ENCODE data around the gene CCDC3. TPM values are rescaled to one million over a fixed set of nuclear protein-coding genes. Genes with fewer than 3 reads are reported as not detected.

Gene CCDC3
- total and polyA plus RNA-seq, 4 donors: 46.5 to 166 (median 84.6) TPM

DNA sequence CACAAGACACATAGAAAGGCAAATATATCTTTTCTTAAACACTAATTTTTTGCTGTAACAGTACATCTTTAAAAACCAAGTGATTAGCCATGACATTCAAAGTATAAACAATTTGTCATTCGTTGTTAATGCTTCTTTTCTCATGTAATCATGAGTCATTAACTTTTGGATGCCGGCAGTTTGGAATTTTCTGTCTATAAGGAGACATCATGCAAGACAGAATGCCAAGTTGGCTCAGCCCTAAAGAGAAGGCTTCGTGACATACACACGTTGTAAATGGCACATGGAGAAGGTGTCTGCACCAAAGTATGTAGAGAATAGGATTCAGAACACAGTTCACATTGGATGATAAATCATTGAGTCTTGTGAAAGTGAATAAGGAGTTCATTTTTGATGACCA lies 35.9 kb downstream of the CCDC3 start:
- WGBS, 2 donors: 18 to 19% methylated on average over 4 of the region's 4 CpGs
- no peak for ATAC-seq (ENCODE audit: low FRiP score)
- Histone ChIP-seq H3K27me3 (ENCODE audit: control insufficient read depth in 1 of 2, insufficient read depth in 2 of 2, low read length in 1 of 2) (no peaks in the 10 kb centered on the region), H3K27ac (ENCODE audit: low read depth in 1 of 2, low read length in 2 of 2) (no peak overlapping the region), H3K36me3 (ENCODE audit: control insufficient read depth in 1 of 2, insufficient read depth in 2 of 2, low read length in 1 of 2) (no peaks in the 10 kb centered on the region), H3K9me3 (ENCODE audit: control insufficient read depth, low read length) (peaks cover 2% of the 10 kb centered on the region), H3K4me1 (ENCODE audit: control insufficient read depth in 1 of 2, insufficient read depth in 2 of 2, low read length in 2 of 2) (peaks cover 0 to 2% of the 10 kb centered on the region in 2 donors), H3K4me3 (ENCODE audit: low read length in 2 of 2) (no peak overlapping the region)
- intact Hi-C loops (cut with DNase I): loop anchor here in 1 of 2 donors (10.0 kb wide), 1 partner anchor 61 kb away; no protein-coding TSS in a partner anchor
- no peak for DNase-seq

DNA sequence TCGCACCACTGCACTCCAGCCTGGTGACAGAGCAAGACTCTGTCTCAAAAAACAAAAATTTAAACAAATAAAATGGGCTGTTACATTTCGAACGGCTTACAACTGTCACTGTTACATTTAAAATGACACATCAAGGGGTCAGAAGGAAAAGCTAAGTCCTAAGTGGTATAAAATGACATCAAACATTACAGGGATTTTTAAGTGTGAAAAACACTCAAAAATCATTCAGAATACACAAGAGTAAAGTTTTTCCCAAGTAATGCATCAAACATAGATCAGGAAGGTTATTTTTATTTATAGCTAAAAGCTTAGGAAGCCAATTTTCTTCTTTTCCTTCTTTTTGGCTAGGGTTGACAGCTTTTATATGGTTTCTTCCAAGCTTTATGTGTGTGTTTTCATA lies 39.0 kb downstream of the CCDC3 start:
- peaks cover 0 to 2% of the 10 kb centered on the region in 2 donors for H3K4me1 ChIP-seq (ENCODE audit: control insufficient read depth in 1 of 2, insufficient read depth in 2 of 2, low read length in 2 of 2)
- H3K4me3 ChIP-seq (ENCODE audit: low read length in 2 of 2): no peak overlapping the region
- H3K27ac ChIP-seq (ENCODE audit: low read depth in 1 of 2, low read length in 2 of 2): no peak overlapping the region
- H3K9me3 ChIP-seq (ENCODE audit: control insufficient read depth, low read length): peaks cover 2% of the 10 kb centered on the region
- ATAC-seq (ENCODE audit: low FRiP score): no peak
- H3K36me3 ChIP-seq (ENCODE audit: control insufficient read depth in 1 of 2, insufficient read depth in 2 of 2, low read length in 1 of 2): no peaks in the 10 kb centered on the region
- 44 to 60% methylated on average over 3 of the region's 3 CpGs for WGBS, 2 donors
- H3K27me3 ChIP-seq (ENCODE audit: control insufficient read depth in 1 of 2, insufficient read depth in 2 of 2, low read length in 1 of 2): no peaks in the 10 kb centered on the region
- intact Hi-C loops (cut with DNase I): loop anchor here in 1 of 2 donors (10.0 kb wide), 1 partner anchor 58 kb away; no protein-coding TSS in a partner anchor
- no peak for DNase-seq

- Histone ChIP-seq H3K27me3 (ENCODE audit: control insufficient read depth in 1 of 2, insufficient read depth in 2 of 2, low read length in 1 of 2) (no peaks in the 10 kb centered on the region), H3K27ac (ENCODE audit: low read depth in 1 of 2, low read length in 2 of 2) (peak overlapping the region in 1 of 2 donors; percentile 60), H3K4me1 (ENCODE audit: control insufficient read depth in 1 of 2, insufficient read depth in 2 of 2, low read length in 2 of 2) (peaks cover 0 to 2% of the 10 kb centered on the region in 2 donors), H3K36me3 (ENCODE audit: control insufficient read depth in 1 of 2, insufficient read depth in 2 of 2, low read length in 1 of 2) (no peaks in the 10 kb centered on the region), H3K9me3 (ENCODE audit: control insufficient read depth, low read length) (no peaks in the 10 kb centered on the region), H3K4me3 (ENCODE audit: low read length in 2 of 2) (no peak overlapping the region)
- intact Hi-C loops (cut with DNase I): loop anchor here in 1 of 2 donors (10.0 kb wide), 1 partner anchor 57 kb away; no protein-coding TSS in a partner anchor
- peak; percentile 57 for ATAC-seq (ENCODE audit: low FRiP score)
- DNase-seq: no peak
- WGBS, 2 donors: 9 to 18% methylated on average over 7 of the region's 7 CpGs
These were observed 39.9 kb downstream of the CCDC3 start for GRCh38 chr10:12961416-12962205.

- Histone ChIP-seq H3K4me3 (ENCODE audit: low read length in 2 of 2) (no peak overlapping the region), H3K4me1 (ENCODE audit: control insufficient read depth in 1 of 2, insufficient read depth in 2 of 2, low read length in 2 of 2) (peaks cover 0 to 2% of the 10 kb centered on the region in 2 donors), H3K27ac (ENCODE audit: low read depth in 1 of 2, low read length in 2 of 2) (peak overlapping the region; percentile 65 to 81), H3K36me3 (ENCODE audit: control insufficient read depth in 1 of 2, insufficient read depth in 2 of 2, low read length in 1 of 2) (no peaks in the 10 kb centered on the region), H3K27me3 (ENCODE audit: control insufficient read depth in 1 of 2, insufficient read depth in 2 of 2, low read length in 1 of 2) (no peaks in the 10 kb centered on the region), H3K9me3 (ENCODE audit: control insufficient read depth, low read length) (no peaks in the 10 kb centered on the region)
- 26 to 35% methylated on average over 8 of the region's 8 CpGs for WGBS, 2 donors
- intact Hi-C loops (cut with DNase I): loop anchor here in 1 of 2 donors (10.0 kb wide), 1 partner anchor 56 kb away; no protein-coding TSS in a partner anchor
- ATAC-seq (ENCODE audit: low FRiP score) (peak; percentile 36), DNase-seq (no peak)
These were observed 40.6 kb downstream of the CCDC3 start for GRCh38 chr10:12960941-12961340.

DNA sequence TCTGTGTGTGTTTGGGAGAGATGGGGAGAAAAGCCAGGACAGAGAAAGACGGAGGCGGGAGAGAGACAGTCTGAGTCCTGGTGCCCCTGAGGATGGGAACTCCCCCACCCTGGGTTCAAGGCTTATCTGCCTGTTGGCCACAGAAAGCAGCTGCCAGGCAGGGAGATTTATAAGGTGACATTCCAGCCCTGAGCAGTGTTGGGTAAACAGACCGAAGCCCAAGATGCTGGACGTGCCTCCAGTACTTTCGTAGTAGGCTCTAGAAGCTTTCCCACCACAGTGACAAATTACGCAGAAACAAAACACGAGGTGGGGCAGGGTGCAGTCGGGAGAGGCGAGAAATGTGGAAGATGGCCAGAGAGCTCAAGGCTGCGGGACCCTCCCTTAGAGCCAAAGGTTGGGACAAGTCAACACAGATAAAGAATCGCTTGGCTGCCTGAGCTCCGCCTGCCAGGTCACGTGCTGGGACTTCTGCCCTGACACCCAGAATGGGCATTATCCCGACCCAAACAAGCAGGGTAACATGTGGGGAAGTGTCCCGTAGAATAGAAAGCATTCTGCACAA lies 41.1 kb downstream of the CCDC3 start:
- Histone ChIP-seq H3K9me3 (ENCODE audit: control insufficient read depth, low read length) (no peaks in the 10 kb centered on the region), H3K36me3 (ENCODE audit: control insufficient read depth in 1 of 2, insufficient read depth in 2 of 2, low read length in 1 of 2) (no peaks in the 10 kb centered on the region), H3K27me3 (ENCODE audit: control insufficient read depth in 1 of 2, insufficient read depth in 2 of 2, low read length in 1 of 2) (no peaks in the 10 kb centered on the region), H3K4me3 (ENCODE audit: low read length in 2 of 2) (no peak overlapping the region), H3K4me1 (ENCODE audit: control insufficient read depth in 1 of 2, insufficient read depth in 2 of 2, low read length in 2 of 2) (peaks cover 0 to 2% of the 10 kb centered on the region in 2 donors), H3K27ac (ENCODE audit: low read depth in 1 of 2, low read length in 2 of 2) (peak overlapping the region; percentile 65 to 81)
- ATAC-seq (ENCODE audit: low FRiP score) (peak; percentile 75), DNase-seq (peak; percentile 67 to 77)
- intact Hi-C loops (cut with DNase I): loop anchor here in 1 of 2 donors (10.0 kb wide), 1 partner anchor 56 kb away; no protein-coding TSS in a partner anchor
- WGBS, 2 donors: 2 to 4% methylated on average over 15 of the region's 15 CpGs

DNA sequence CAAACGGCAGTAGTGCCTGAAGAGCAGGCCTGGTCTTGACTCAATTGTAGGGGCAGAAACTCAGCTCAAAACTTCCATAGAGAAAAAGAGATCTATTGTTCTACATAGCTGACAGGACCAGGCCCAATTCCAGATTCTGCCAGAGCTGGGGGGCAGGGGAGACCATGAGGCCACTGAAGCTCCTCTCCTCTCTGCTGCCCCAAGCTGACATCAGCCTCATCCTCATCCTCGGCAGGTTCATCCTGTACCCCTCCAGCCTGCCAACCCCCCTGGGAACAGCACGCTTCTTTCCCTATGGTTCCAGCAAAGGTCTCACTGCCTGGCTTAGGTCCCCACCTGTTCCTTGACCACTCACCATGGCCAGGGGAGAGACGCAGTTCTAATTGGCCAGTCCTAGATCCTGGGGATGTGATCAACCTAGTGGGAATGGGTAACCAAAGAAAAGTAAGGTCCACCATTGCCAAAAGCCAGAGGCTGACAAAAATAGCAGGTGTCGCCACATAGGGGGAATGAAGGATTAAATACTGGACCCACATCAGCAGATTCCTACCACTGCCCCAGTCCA lies 42.9 kb downstream of the CCDC3 start:
- Histone ChIP-seq H3K9me3 (ENCODE audit: control insufficient read depth, low read length) (no peaks in the 10 kb centered on the region), H3K36me3 (ENCODE audit: control insufficient read depth in 1 of 2, insufficient read depth in 2 of 2, low read length in 1 of 2) (no peaks in the 10 kb centered on the region), H3K27ac (ENCODE audit: low read depth in 1 of 2, low read length in 2 of 2) (no peak overlapping the region), H3K27me3 (ENCODE audit: control insufficient read depth in 1 of 2, insufficient read depth in 2 of 2, low read length in 1 of 2) (no peaks in the 10 kb centered on the region), H3K4me3 (ENCODE audit: low read length in 2 of 2) (no peak overlapping the region), H3K4me1 (ENCODE audit: control insufficient read depth in 1 of 2, insufficient read depth in 2 of 2, low read length in 2 of 2) (peaks cover 0 to 2% of the 10 kb centered on the region in 2 donors)
- whole genome bisulfite sequencing, 2 donors: 92 to 95% methylated on average over 5 of the region's 5 CpGs
- no peak for ATAC-seq (ENCODE audit: low FRiP score)
- intact Hi-C loops (cut with DNase I): no loop called here
- no peak for DNase-seq

DNA sequence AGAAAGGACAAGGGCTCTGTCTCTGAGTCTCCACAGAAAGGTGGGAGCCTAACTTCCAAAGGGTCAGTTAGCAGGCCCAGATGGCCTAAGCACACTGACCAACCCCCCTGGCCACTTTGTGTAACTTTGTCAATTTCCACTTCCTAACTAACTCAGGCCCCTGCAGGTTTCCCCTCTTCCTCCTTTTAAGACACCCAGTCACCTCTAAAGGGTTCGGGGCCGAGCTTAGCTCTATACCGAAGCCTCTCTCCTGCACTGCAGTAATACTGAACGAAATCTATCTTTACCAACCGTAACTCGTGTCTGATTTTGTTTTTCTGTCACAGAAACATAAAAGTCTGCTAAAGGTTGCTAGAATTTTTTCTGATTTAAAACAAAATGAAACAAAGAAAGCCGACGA lies 44.4 kb downstream of the CCDC3 start:
- Histone ChIP-seq H3K9me3 (ENCODE audit: control insufficient read depth, low read length) (no peaks in the 10 kb centered on the region), H3K27ac (ENCODE audit: low read depth in 1 of 2, low read length in 2 of 2) (no peak overlapping the region), H3K4me1 (ENCODE audit: control insufficient read depth in 1 of 2, insufficient read depth in 2 of 2, low read length in 2 of 2) (peaks cover 0 to 2% of the 10 kb centered on the region in 2 donors), H3K36me3 (ENCODE audit: control insufficient read depth in 1 of 2, insufficient read depth in 2 of 2, low read length in 1 of 2) (no peaks in the 10 kb centered on the region), H3K27me3 (ENCODE audit: control insufficient read depth in 1 of 2, insufficient read depth in 2 of 2, low read length in 1 of 2) (no peaks in the 10 kb centered on the region), H3K4me3 (ENCODE audit: low read length in 2 of 2) (no peak overlapping the region)
- 85 to 91% methylated on average over 8 of the region's 8 CpGs for WGBS, 2 donors
- no peak for DNase-seq
- ATAC-seq (ENCODE audit: low FRiP score): no peak
- intact Hi-C loops (cut with DNase I): no loop called here

- Histone ChIP-seq H3K4me3 (ENCODE audit: low read length in 2 of 2) (no peak overlapping the region), H3K27me3 (ENCODE audit: control insufficient read depth in 1 of 2, insufficient read depth in 2 of 2, low read length in 1 of 2) (no peaks in the 10 kb centered on the region), H3K36me3 (ENCODE audit: control insufficient read depth in 1 of 2, insufficient read depth in 2 of 2, low read length in 1 of 2) (no peaks in the 10 kb centered on the region), H3K4me1 (ENCODE audit: control insufficient read depth in 1 of 2, insufficient read depth in 2 of 2, low read length in 2 of 2) (no peaks in the 10 kb centered on the region), H3K9me3 (ENCODE audit: control insufficient read depth, low read length) (peaks cover under 1% of the 10 kb centered on the region), H3K27ac (ENCODE audit: low read depth in 1 of 2, low read length in 2 of 2) (no peak overlapping the region)
- no peak for ATAC-seq (ENCODE audit: low FRiP score)
- WGBS, 2 donors: 0% methylated on average over 1 of the region's 1 CpG
- no peak for DNase-seq
- intact Hi-C loops (cut with DNase I): no loop called here
These were observed 46.6 kb downstream of the CCDC3 start for GRCh38 chr10:12954866-12955265.
